Peyer's patch (tissue), 4 donors: ENCODE data around the gene CDC34. TPM values are rescaled to one million over a fixed set of nuclear protein-coding genes. Genes with fewer than 3 reads are reported as not detected.

Experiments
- DNase-seq, 3 donors: peaks; one replicate each; pipeline ENCODE4 v3.0.0-alpha.2; 2017 to 2019
- H3K27ac ChIP-seq, 4 donors: fragments of 200-600 bp; sonication (generic); one replicate each; pipeline ENCODE4 v1.5.1; 2016 to 2019
- H3K27me3 ChIP-seq, 2 donors: fragments of 200-600 bp; sonication (generic); one replicate each; pipeline ENCODE4 v1.5.1; 2019
- H3K36me3 ChIP-seq, 3 donors: fragments of 200-600 bp; sonication (generic); one replicate each; pipeline ENCODE4 v1.5.1; 2016 to 2019
- H3K4me1 ChIP-seq, 4 donors: fragments of 200-600 bp; sonication (generic); one replicate each; pipeline ENCODE4 v1.5.1; 2016 to 2019
- H3K4me3 ChIP-seq, 4 donors: fragments of 200-600 bp; sonication (generic); 1 replicate in 3 of 4; 2 replicates in 1 of 4; pipeline ENCODE4 v1.5.1; 2016 to 2019; ENCODE audit warnings: mild to moderate bottlenecking in 1 of 4
- H3K9me3 ChIP-seq, 4 donors: fragments of 200-600 bp; sonication (generic); one replicate each; pipeline ENCODE4 v1.5.1; 2016 to 2019; ENCODE audit warnings: mild to moderate bottlenecking in 1 of 4
- POLR2A ChIP-seq, 2 donors: fragments of 450-650 bp; IDR thresholded peaks; one replicate each; pipeline ENCODE4 v1.5.1; 2017; ENCODE audit warnings: antibody characterized with exemption in 2 of 2, mild to moderate bottlenecking in 2 of 2, moderate library complexity in 2 of 2
- total RNA-seq, 4 donors: library from RNA; depleted of rRNA; stranded (reverse); fragments of >200 nt; gene quantifications; one replicate each; pipeline ENCODE4 v1.1.0, GENCODE V29; 2016
- TF ChIP-seq, protein P1 (sequence below), 6 experiments: fragments of 450-650 bp in 4 of 6; fragments of 200-600 bp in 2 of 6; sonication (generic) in 1 of 6; IDR thresholded peaks; one replicate each; pipeline ENCODE4 v1.5.1; 2017 to 2019; ENCODE audit warnings: antibody characterized with exemption in 6 of 6, mild to moderate bottlenecking in 3 of 6, moderate library complexity in 1 of 6

Gene CDC34
- total RNA-seq, 4 donors from 2014 or later = 65.6 to 91.1 (median 75.2) TPM

DNA sequence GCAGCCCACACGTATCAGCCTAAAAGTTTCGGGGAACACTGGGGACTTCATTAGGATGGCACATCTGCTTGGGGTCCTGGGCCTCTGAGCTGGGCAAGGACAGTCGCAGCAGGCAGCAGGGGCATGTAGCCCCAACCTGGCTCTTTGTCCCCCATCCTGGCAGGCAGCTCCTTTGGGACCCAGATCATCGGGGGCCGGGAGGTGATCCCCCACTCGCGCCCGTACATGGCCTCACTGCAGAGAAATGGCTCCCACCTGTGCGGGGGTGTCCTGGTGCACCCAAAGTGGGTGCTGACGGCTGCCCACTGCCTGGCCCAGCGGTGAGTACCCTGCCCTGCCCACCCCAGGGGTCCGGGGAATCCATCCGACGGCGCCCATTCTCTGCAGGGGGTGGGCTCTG is 15.6 kb downstream of the CDC34 start:
- H3K27ac ChIP-seq = no peak overlapping the region
- no peak overlapping the region for H3K4me3 ChIP-seq
- peaks cover 0 to 6% (median 0%) of the 10 kb centered on the region in 4 donors for H3K4me1 ChIP-seq
- no peak for DNase-seq
- no peaks in the 10 kb centered on the region for H3K36me3 ChIP-seq
- TF ChIP-seq, protein P1, sequence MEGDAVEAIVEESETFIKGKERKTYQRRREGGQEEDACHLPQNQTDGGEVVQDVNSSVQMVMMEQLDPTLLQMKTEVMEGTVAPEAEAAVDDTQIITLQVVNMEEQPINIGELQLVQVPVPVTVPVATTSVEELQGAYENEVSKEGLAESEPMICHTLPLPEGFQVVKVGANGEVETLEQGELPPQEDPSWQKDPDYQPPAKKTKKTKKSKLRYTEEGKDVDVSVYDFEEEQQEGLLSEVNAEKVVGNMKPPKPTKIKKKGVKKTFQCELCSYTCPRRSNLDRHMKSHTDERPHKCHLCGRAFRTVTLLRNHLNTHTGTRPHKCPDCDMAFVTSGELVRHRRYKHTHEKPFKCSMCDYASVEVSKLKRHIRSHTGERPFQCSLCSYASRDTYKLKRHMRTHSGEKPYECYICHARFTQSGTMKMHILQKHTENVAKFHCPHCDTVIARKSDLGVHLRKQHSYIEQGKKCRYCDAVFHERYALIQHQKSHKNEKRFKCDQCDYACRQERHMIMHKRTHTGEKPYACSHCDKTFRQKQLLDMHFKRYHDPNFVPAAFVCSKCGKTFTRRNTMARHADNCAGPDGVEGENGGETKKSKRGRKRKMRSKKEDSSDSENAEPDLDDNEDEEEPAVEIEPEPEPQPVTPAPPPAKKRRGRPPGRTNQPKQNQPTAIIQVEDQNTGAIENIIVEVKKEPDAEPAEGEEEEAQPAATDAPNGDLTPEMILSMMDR (IDR thresholded peaks at IDR 0.05) = no peak
- TF ChIP-seq POLR2A (IDR thresholded peaks at IDR 0.05) = no peak
- H3K27me3 ChIP-seq = no peaks in the 10 kb centered on the region
- H3K9me3 ChIP-seq = no peaks in the 10 kb centered on the region

DNA sequence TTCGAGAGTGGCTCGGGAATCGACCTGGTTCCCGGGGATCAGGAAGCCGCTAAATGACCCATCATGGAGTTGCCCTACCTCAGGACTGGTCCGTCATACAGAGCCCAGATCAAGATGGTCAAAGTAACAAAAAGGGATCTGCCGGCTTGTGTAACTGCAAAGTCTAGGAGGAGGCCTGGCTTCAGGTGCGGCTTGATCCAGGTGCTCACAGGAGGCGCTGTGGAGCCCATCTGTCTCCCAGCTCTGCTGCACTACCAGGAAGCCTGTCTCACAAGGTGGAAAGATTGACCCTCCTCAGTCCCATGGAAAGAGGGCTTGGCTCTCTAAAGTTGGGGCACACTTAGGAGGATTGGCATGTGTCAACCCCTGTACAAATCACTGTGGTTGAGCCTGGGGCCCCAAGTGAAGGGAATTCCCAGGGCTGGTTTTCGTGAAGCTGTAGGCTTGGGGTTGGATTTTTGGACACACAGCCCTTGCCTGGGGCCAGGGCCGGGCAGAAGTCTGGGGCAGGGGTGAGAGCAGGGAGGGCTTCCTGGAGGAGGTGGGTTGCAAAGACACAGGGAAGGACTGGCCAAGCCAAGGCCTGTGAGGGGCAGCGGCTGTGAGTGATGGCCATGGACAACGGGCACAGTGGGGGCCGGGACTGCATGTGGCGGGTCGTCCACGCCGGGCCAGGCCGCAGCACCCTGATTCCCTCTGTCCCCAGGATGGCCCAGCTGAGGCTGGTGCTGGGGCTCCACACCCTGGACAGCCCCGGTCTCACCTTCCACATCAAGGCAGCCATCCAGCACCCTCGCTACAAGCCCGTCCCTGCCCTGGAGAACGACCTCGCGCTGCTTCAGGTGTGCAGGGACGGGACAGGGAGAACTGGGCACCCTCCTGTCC is 16.5 kb downstream of the CDC34 start:
- Histone ChIP-seq H3K27ac (no peak overlapping the region), H3K9me3 (no peaks in the 10 kb centered on the region), H3K4me1 (peaks cover 0 to 6% (median 0%) of the 10 kb centered on the region in 4 donors), H3K27me3 (no peaks in the 10 kb centered on the region), H3K36me3 (no peaks in the 10 kb centered on the region), H3K4me3 (no peak overlapping the region)
- no peak for DNase-seq
- TF ChIP-seq, protein P1 (IDR thresholded peaks at IDR 0.05) = no peak
- TF ChIP-seq POLR2A (IDR thresholded peaks at IDR 0.05) = no peak

DNA sequence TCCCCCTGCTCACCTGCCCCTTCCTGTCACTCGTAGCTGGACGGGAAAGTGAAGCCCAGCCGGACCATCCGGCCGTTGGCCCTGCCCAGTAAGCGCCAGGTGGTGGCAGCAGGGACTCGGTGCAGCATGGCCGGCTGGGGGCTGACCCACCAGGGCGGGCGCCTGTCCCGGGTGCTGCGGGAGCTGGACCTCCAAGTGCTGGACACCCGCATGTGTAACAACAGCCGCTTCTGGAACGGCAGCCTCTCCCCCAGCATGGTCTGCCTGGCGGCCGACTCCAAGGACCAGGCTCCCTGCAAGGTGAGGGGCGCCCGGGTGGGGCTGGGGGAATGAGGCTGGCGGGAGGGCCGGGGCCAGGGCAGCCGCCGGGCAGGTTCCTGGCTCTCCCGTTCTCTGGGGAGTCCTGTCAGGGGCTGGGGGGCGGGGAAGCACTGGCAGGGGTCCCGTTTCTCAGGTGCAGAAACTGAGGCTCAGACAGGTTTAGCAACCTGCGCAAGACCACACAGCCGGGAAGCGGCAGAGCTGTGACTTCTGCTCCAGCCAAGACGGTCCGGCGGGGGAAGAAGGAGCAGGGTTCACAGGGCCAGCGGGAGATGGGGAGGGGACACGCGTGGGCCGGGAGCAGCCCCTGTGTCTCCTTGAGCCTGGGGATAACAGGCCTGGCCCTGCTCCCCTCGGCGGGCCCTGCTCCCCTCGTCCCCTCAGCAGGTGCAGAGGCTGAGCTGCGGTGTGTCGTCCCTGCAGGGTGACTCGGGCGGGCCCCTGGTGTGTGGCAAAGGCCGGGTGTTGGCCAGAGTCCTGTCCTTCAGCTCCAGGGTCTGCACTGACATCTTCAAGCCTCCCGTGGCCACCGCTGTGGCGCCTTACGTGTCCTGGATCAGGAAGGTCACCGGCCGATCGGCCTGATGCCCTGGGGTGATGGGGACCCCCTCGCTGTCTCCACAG is 17.6 kb downstream of the CDC34 start:
- no peak overlapping the region for H3K4me3 ChIP-seq
- peaks cover 0 to 6% (median 0%) of the 10 kb centered on the region in 4 donors for H3K4me1 ChIP-seq
- no peak for DNase-seq
- H3K27me3 ChIP-seq = no peaks in the 10 kb centered on the region
- no peaks in the 10 kb centered on the region for H3K36me3 ChIP-seq
- no peak overlapping the region for H3K27ac ChIP-seq
- no peaks in the 10 kb centered on the region for H3K9me3 ChIP-seq
- TF ChIP-seq, protein P1 (IDR thresholded peaks at IDR 0.05) = no peak
- TF ChIP-seq POLR2A (IDR thresholded peaks at IDR 0.05) = no peak

DNA sequence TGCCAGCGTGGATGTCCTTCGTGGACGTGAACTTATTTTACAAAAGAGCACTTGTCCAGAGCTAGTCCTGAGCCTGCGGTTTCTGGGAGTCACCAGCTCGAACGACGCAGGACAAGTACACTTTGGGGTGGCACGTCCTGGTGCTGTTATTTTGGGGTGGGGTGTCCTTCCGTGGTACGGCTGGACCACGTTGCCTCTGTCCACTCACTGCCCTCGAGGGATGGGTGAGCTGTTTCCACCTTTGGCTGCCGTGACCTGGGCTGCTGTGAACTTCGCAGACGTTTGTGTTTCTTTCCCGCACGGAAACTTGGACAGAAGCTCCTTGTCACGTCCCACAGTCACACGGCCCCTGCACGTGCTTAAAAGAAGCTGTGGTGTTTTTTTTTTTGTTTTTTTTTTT is 23.3 kb downstream of the CDC34 start:
- Histone ChIP-seq H3K9me3 (no peaks in the 10 kb centered on the region), H3K4me1 (peaks cover 0 to 25% (median 0%) of the 10 kb centered on the region in 4 donors), H3K36me3 (no peaks in the 10 kb centered on the region), H3K27me3 (no peaks in the 10 kb centered on the region), H3K27ac (no peak overlapping the region), H3K4me3 (no peak overlapping the region)
- no peak for DNase-seq
- TF ChIP-seq, protein P1 (IDR thresholded peaks at IDR 0.05) = no peak
- TF ChIP-seq POLR2A (IDR thresholded peaks at IDR 0.05) = no peak

DNA sequence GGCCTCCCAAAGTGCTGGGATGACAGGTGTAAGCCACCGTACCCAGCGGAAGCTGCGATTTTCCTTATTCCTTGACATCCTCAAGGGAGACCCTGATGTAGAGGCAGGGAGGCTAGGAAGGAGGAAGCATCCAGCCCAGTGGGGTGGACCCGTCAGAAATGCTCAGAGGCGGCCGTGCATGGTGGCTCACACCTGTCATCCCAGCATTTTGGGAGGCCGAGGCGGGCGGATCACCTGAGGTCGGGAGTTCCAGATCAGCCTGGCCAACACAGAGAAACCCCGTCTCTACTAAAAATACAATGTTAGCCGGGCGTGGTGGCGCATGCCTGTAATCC is 23.9 kb downstream of the CDC34 start:
- Histone ChIP-seq H3K4me3 (no peak overlapping the region), H3K36me3 (no peaks in the 10 kb centered on the region), H3K9me3 (no peaks in the 10 kb centered on the region), H3K4me1 (peaks cover 0 to 25% (median 0%) of the 10 kb centered on the region in 4 donors), H3K27me3 (no peaks in the 10 kb centered on the region), H3K27ac (no peak overlapping the region)
- TF ChIP-seq POLR2A (IDR thresholded peaks at IDR 0.05) = no peak
- TF ChIP-seq, protein P1 (IDR thresholded peaks at IDR 0.05) = no peak
- no peak for DNase-seq
